ENCODE data around the gene SEC14L3.

DNA sequence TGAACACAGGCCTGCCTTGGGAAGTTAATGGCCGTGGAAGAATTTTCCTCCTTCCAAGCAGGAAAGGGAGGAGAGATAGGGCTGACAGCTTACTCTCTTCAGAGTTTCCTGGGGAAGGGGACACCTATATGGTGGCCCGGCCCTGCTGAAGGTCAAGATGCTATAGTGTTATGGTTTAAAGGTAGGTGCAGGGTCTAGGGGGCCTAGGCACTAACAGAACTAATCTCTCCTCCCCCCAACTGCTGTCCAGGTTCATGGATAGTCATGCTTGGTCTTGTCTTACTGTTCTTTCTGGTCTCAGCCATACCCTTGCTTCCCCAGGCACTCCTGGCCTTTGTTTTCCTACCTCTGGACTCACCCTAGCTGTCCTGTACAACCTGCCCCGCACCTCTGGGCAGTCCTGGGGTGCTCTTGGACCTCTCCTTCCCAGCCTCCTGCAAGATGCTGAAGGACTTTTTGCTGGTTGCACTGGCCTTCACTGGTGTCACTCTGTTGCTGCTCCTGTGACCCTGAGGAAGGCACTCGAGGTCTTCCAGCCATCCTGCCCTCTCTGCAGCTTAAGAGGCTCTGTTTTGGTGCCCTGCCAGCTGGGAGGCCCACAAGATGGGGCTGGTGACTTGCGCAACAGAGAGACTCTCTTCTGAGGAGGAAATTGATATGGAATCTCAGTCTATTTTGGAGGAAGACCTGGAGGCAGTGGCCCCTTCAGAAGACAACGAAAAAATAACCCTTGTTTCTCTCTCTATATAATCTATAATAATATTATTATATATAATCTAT lies 17.9 kb downstream of the SEC14L3 start:
- TF ChIP-seq, protein P1, sequence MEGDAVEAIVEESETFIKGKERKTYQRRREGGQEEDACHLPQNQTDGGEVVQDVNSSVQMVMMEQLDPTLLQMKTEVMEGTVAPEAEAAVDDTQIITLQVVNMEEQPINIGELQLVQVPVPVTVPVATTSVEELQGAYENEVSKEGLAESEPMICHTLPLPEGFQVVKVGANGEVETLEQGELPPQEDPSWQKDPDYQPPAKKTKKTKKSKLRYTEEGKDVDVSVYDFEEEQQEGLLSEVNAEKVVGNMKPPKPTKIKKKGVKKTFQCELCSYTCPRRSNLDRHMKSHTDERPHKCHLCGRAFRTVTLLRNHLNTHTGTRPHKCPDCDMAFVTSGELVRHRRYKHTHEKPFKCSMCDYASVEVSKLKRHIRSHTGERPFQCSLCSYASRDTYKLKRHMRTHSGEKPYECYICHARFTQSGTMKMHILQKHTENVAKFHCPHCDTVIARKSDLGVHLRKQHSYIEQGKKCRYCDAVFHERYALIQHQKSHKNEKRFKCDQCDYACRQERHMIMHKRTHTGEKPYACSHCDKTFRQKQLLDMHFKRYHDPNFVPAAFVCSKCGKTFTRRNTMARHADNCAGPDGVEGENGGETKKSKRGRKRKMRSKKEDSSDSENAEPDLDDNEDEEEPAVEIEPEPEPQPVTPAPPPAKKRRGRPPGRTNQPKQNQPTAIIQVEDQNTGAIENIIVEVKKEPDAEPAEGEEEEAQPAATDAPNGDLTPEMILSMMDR (conservative IDR thresholded peaks at IDR 0.05; ENCODE audit: low read depth, low read length), result no peak
- TF ChIP-seq POLR2A (IDR thresholded peaks at IDR 0.05; ENCODE audit: low read depth, low read length) (no peak), BHLHE40 (IDR thresholded peaks at IDR 0.05; ENCODE audit: low read depth, low read length) (no peak), RFX5 (IDR thresholded peaks at IDR 0.05; ENCODE audit: low read depth, low read length) (no peak)
